Eye (tissue), 1 donor: ENCODE measurements around the gene CSNK2A2.

Experiments
- DNase-seq: peaks from one replicate; pipeline ENCODE4 v3.0.0-alpha.2; 2015

Gene CSNK2A2

GRCh38 chr16:58137581-58137980 is 60.3 kb downstream of the CSNK2A2 start:
- no peak for DNase-seq

- peak; percentile 100 for DNase-seq
These were observed 68.6 kb downstream of the CSNK2A2 start, which contains the start of gene CFAP20 for GRCh38 chr16:58129097-58129936. CFAP20 (minus strand) TSS chr16:58129381; CDS start chr16:58129115, 266 bp downstream.

- DNase-seq, result no peak
These were observed 69.2 kb downstream of the CSNK2A2 start for GRCh38 chr16:58128711-58129096.

- peak; percentile 40 for DNase-seq
These were observed 69.7 kb downstream of the CSNK2A2 start for GRCh38 chr16:58128181-58128631.

- DNase-seq, result no peak
These were observed 70.3 kb downstream of the CSNK2A2 start for GRCh38 chr16:58127634-58128033.

GRCh38 chr16:58127033-58127556 is 70.8 kb downstream of the CSNK2A2 start:
- peak; percentile 58 for DNase-seq

GRCh38 chr16:58126451-58126961 is 71.4 kb downstream of the CSNK2A2 start:
- no peak for DNase-seq

GRCh38 chr16:58125781-58126335 is 72.0 kb downstream of the CSNK2A2 start:
- DNase-seq, result no peak

- DNase-seq, result no peak
These were observed 72.9 kb downstream of the CSNK2A2 start for GRCh38 chr16:58125041-58125440.

- no peak for DNase-seq
These were observed 73.3 kb downstream of the CSNK2A2 start for GRCh38 chr16:58124601-58124915.

- DNase-seq, result no peak
These were observed 73.9 kb downstream of the CSNK2A2 start for GRCh38 chr16:58123896-58124600.

GRCh38 chr16:58121132-58121531 is 76.8 kb downstream of the CSNK2A2 start:
- peak; percentile 44 for DNase-seq

GRCh38 chr16:58120234-58120633 is 77.7 kb downstream of the CSNK2A2 start:
- no peak for DNase-seq

- no peak for DNase-seq
These were observed 78.4 kb downstream of the CSNK2A2 start for GRCh38 chr16:58119509-58119845.

GRCh38 chr16:58118801-58119508 is 79.0 kb downstream of the CSNK2A2 start:
- DNase-seq, result no peak

GRCh38 chr16:58116529-58116928 is 81.4 kb downstream of the CSNK2A2 start:
- DNase-seq, result no peak

- DNase-seq, result no peak
These were observed 81.8 kb downstream of the CSNK2A2 start for GRCh38 chr16:58116081-58116480.

- DNase-seq, result no peak
These were observed 82.8 kb downstream of the CSNK2A2 start for GRCh38 chr16:58114827-58115825.

GRCh38 chr16:58111302-58111627 is 86.6 kb downstream of the CSNK2A2 start:
- DNase-seq, result no peak

- peak; percentile 89 for DNase-seq
These were observed 87.2 kb downstream of the CSNK2A2 start for GRCh38 chr16:58110571-58111301.

- no peak for DNase-seq
These were observed 88.0 kb downstream of the CSNK2A2 start for GRCh38 chr16:58109881-58110280.
